Uterus (tissue), 2 donors: Measurements from ENCODE around the gene CAGE1.

ENCODE experiments used
- CTCF ChIP-seq, 4 experiments: fragments of 200-600 bp in 2 of 4; fragments of 450-650 bp in 2 of 4; sonication (generic) in 2 of 4; IDR thresholded peaks; one replicate each; pipeline ENCODE4 v1.5.1; 2016 to 2019; ENCODE audit warnings: antibody characterized with exemption in 4 of 4, mild to moderate bottlenecking in 2 of 4, moderate library complexity in 1 of 4
- POLR2A ChIP-seq, 2 donors: fragments of 450-650 bp; IDR thresholded peaks; one replicate each; pipeline ENCODE4 v1.6.1; 2016; ENCODE audit warnings: antibody characterized with exemption in 2 of 2, mild to moderate bottlenecking in 1 of 2, moderate library complexity in 1 of 2

- TF ChIP-seq CTCF (IDR thresholded peaks at IDR 0.05) (no peak), POLR2A (IDR thresholded peaks at IDR 0.05) (no peak)
These were observed 77.5 kb downstream of the CAGE1 start for GRCh38 chr6:7311917-7312615.
